Measurements from ENCODE around the gene TMEM201.
A peak's percentile ranks its signal among the peaks of the same experiment; 100 is the strongest.
"Not testable (repeated sequence)": the region's sequence is repeated elsewhere in the genome, so short reads cannot be mapped to it uniquely, and the experiment has no call there.

Gene TMEM201

GRCh38 chr1:9588551-9589143 lies at the start of gene TMEM201:
Gene TMEM201, plus strand, starts transcription at chr1:9588911. Its CDS starts 20 bp downstream, at chr1:9588931.
- peak; percentile 98 for DNase-seq

GRCh38 chr1:9539165-9539828 lies 49.4 kb upstream of the TMEM201 start, which contains the start of gene SLC25A33:
Gene SLC25A33, plus strand, starts transcription at chr1:9539465. Its CDS starts 227 bp downstream, at chr1:9539692.
- DNase-seq, result peak; percentile 100

GRCh38 chr1:9539829-9540550 lies 48.7 kb upstream of the TMEM201 start:
- DNase-seq, result peak; percentile 85

GRCh38 chr1:9542430-9542829 lies 46.3 kb upstream of the TMEM201 start:
- peak; percentile 61 for DNase-seq

GRCh38 chr1:9544926-9545325 lies 43.8 kb upstream of the TMEM201 start:
- no peak for DNase-seq

- DNase-seq, result no peak
Measured at GRCh38 chr1:9549955-9550546, 38.7 kb upstream of the TMEM201 start.

- no peak for DNase-seq
Measured at GRCh38 chr1:9551984-9552383, 36.7 kb upstream of the TMEM201 start.

- no peak for DNase-seq
Measured at GRCh38 chr1:9553736-9554144, 35.0 kb upstream of the TMEM201 start.

- DNase-seq, result no peak
Measured at GRCh38 chr1:9555942-9556341, 32.8 kb upstream of the TMEM201 start.

GRCh38 chr1:9557624-9558023 lies 31.1 kb upstream of the TMEM201 start:
- DNase-seq, result no peak

GRCh38 chr1:9558271-9558945 lies 30.3 kb upstream of the TMEM201 start:
- no peak for DNase-seq

GRCh38 chr1:9558946-9559545 lies 29.7 kb upstream of the TMEM201 start:
- DNase-seq, result peak; percentile 13

GRCh38 chr1:9559673-9560072 lies 29.0 kb upstream of the TMEM201 start:
- no peak for DNase-seq

GRCh38 chr1:9560090-9560489 lies 28.6 kb upstream of the TMEM201 start:
- DNase-seq, result not testable (repeated sequence)

- peak; percentile 74 for DNase-seq
Measured at GRCh38 chr1:9561429-9561828, 27.3 kb upstream of the TMEM201 start.

GRCh38 chr1:9569267-9569666 lies 19.4 kb upstream of the TMEM201 start:
- no peak for DNase-seq

GRCh38 chr1:9570886-9571529 lies 17.7 kb upstream of the TMEM201 start:
- not testable (repeated sequence) for DNase-seq

GRCh38 chr1:9573723-9574122 lies 15.0 kb upstream of the TMEM201 start:
- no peak for DNase-seq

GRCh38 chr1:9575486-9575885 lies 13.2 kb upstream of the TMEM201 start:
- no peak for DNase-seq

- DNase-seq, result no peak
Measured at GRCh38 chr1:9576903-9577302, 11.8 kb upstream of the TMEM201 start.

GRCh38 chr1:9577423-9577822 lies 11.3 kb upstream of the TMEM201 start:
- DNase-seq, result no peak

- no peak for DNase-seq
Measured at GRCh38 chr1:9580942-9581341, 7.8 kb upstream of the TMEM201 start.

All from eye (tissue), 1 donor.